Tibial artery (tissue), 4 donors: ENCODE measurements around the gene WDR27.

Experiments used
- DNase-seq, 2 donors: peaks; one replicate each; pipeline ENCODE4 v3.0.0-alpha.2; 2019
- H3K27ac ChIP-seq, 2 donors: fragments of 200-600 bp; sonication (generic) in 1 of 2; 1 replicate in 1 of 2; 2 replicates in 1 of 2; pipeline ENCODE4 v1.5.1; 2018 to 2019; ENCODE audit warnings: mild to moderate bottlenecking in 1 of 2
- H3K27me3 ChIP-seq, 2 donors: fragments of 200-600 bp; sonication (generic) in 1 of 2; one replicate each; pipeline versions ENCODE4 v1.5.1 to v1.6.0; 2016 to 2019
- H3K36me3 ChIP-seq, 3 donors: fragments of 200-600 bp; sonication (generic) in 2 of 3; one replicate each; pipeline ENCODE4 v1.5.1; 2016 to 2019; ENCODE audit warnings: mild to moderate bottlenecking in 2 of 3
- H3K4me1 ChIP-seq, 4 donors: fragments of 200-600 bp; sonication (generic) in 2 of 4; 1 replicate in 3 of 4; 2 replicates in 1 of 4; pipeline ENCODE4 v1.5.1; 2016 to 2019
- H3K4me3 ChIP-seq, 2 donors: fragments of 200-600 bp; sonication (generic) in 1 of 2; 1 replicate in 1 of 2; 2 replicates in 1 of 2; pipeline ENCODE4 v1.5.1; 2018 to 2019; ENCODE audit warnings: mild to moderate bottlenecking in 2 of 2
- H3K9me3 ChIP-seq, 3 donors: fragments of 200-600 bp; sonication (generic) in 1 of 3; one replicate each; pipeline ENCODE4 v1.5.1; 2016 to 2019
- intact Hi-C: fragments of 100-400 bp; cut with DNase I; formaldehyde crosslinking; loops from one replicate; pipeline ENCODE4 v1.15.0; 2023; ENCODE audit warnings: low total_unique reads
- TF ChIP-seq, protein P1 (sequence below), 2 experiments: fragments of 200-600 bp in 1 of 2; fragments of 450-650 bp in 1 of 2; IDR thresholded peaks; one replicate each; pipeline ENCODE4 v1.5.1; 2017 to 2019; ENCODE audit warnings: antibody characterized with exemption in 2 of 2, mild to moderate bottlenecking in 1 of 2, moderate library complexity in 1 of 2

The WDR27 gene

DNA sequence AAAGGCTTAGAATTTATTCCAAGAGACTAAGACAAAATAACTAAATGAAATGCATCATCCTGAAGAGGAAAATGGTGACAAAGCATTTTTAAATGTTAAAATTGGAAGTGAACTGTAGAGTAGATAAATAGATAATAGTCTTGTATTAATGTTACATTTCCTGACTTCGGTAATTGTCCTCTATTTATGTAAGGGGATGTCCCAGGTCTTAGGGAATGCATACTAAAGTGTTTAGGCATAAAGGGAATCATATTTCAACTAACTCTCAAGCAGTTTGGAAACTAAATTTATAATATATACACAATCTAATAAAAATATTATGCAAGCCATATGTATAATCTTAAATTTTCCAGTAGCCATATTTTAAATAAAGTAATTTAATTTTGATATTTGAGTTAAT is 159.3 kb downstream of the WDR27 start:
- Histone ChIP-seq H3K36me3 (no peaks in the 10 kb centered on the region), H3K27me3 (no peaks in the 10 kb centered on the region), H3K27ac (no peak overlapping the region), H3K4me1 (no peaks in the 10 kb centered on the region), H3K4me3 (no peak overlapping the region), H3K9me3 (peaks cover 0 to 5% (median 1%) of the 10 kb centered on the region in 3 donors)
- TF ChIP-seq, protein P1, sequence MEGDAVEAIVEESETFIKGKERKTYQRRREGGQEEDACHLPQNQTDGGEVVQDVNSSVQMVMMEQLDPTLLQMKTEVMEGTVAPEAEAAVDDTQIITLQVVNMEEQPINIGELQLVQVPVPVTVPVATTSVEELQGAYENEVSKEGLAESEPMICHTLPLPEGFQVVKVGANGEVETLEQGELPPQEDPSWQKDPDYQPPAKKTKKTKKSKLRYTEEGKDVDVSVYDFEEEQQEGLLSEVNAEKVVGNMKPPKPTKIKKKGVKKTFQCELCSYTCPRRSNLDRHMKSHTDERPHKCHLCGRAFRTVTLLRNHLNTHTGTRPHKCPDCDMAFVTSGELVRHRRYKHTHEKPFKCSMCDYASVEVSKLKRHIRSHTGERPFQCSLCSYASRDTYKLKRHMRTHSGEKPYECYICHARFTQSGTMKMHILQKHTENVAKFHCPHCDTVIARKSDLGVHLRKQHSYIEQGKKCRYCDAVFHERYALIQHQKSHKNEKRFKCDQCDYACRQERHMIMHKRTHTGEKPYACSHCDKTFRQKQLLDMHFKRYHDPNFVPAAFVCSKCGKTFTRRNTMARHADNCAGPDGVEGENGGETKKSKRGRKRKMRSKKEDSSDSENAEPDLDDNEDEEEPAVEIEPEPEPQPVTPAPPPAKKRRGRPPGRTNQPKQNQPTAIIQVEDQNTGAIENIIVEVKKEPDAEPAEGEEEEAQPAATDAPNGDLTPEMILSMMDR (IDR thresholded peaks at IDR 0.05) = no peak
- no peak for DNase-seq
- intact Hi-C loops = no loop called here

DNA sequence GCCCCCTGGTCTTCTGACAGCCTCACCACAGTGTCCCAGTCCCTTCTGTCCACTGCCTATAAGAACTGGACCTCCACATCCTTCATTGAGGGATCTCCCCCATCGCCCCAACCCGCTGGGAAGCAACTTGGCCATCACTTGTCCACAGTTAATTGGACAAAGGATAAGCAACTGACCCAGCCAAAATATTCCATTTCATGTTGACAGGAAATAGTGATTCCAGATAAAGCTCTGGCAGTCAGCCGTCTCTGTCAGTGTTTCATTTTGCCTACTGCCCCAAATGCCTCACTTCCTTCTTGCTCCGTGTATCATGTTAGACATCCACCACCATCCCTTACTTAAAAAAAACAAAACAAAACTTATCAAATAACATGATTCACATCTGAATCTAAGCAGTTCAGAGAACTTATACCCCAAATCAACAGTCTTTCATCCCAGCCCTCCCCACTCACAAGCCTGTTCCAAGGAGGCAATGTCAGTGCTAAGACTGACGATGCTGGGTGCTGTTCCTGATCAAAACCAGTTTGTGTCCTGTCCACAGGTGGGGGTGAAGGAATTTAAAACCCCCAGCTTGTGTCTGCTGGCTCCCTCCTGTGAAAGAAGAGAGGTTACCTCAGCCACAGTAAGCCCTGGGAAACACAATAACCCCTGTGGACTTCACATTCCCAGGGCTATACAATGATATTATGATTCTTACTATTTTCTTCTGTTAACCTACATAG is 162.5 kb downstream of the WDR27 start:
- no peak for DNase-seq
- Histone ChIP-seq H3K36me3 (no peaks in the 10 kb centered on the region), H3K27ac (no peak overlapping the region), H3K27me3 (no peaks in the 10 kb centered on the region), H3K9me3 (peaks cover 0 to 13% (median under 1%) of the 10 kb centered on the region in 3 donors), H3K4me3 (no peak overlapping the region), H3K4me1 (no peaks in the 10 kb centered on the region)
- TF ChIP-seq, protein P1 (IDR thresholded peaks at IDR 0.05) = no peak
- intact Hi-C loops = no loop called here

DNA sequence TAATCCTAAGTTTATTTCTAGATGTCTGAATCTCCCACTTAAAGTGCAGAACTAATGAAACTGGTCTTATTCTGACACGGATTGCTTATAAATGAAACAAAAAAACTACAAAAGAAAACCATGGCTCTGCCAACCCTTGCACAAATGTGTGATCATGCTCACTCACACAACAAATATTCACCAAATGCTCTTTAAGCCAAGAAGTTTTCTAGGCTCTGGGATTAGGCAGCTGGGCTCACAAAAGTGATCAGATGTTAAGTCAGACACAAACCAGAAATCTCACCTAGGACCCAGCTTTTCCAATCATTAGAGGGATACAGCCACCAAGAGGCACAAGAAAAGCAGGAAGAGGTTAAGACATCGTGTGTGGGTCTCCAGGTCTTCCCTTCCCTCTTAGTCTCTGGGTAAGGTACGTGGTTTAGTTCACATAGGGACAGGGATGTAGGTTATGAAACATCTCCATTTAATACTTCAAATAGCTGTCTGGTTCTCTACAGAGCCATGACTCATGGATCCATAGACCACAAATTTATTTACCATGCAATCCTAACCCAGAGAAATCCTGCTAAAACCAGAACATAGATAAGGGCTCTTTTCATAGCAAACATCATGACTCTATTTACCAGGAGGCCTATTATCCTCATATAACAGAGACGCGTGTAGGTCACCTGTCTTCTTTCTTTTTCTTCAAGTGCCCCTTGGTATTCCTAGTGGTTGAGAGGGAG is 165.2 kb downstream of the WDR27 start:
- intact Hi-C loops = no loop called here
- Histone ChIP-seq H3K27me3 (no peaks in the 10 kb centered on the region), H3K4me1 (no peaks in the 10 kb centered on the region), H3K9me3 (peaks cover 0 to 24% (median 11%) of the 10 kb centered on the region in 3 donors), H3K27ac (no peak overlapping the region), H3K36me3 (no peaks in the 10 kb centered on the region), H3K4me3 (no peak overlapping the region)
- no peak for DNase-seq
- TF ChIP-seq, protein P1 (IDR thresholded peaks at IDR 0.05) = no peak

DNA sequence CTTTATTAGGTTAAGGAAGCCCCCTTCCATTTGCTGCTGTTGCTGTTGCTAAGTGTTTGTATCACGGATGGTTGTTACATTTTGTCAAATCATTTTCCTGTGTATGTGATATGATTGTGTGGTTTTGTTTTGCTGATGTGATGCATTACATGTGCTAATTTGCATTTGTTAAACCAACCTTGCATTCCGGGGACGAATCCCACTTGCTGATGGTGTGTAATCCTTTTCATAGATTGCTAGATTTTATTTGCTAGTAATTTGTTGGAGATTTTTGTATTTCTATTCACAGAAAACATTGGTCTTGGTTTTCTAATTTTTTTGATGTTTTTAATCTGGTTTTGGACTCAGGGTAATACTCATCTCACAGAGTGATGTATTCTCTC is 167.8 kb downstream of the WDR27 start:
- peaks cover 0 to 24% (median 11%) of the 10 kb centered on the region in 3 donors for H3K9me3 ChIP-seq
- no peak overlapping the region for H3K4me3 ChIP-seq
- no peak overlapping the region for H3K27ac ChIP-seq
- TF ChIP-seq, protein P1 (IDR thresholded peaks at IDR 0.05) = no peak
- intact Hi-C loops = no loop called here
- no peaks in the 10 kb centered on the region for H3K27me3 ChIP-seq
- H3K4me1 ChIP-seq = peaks cover 0 to 14% (median 4%) of the 10 kb centered on the region in 4 donors
- no peak for DNase-seq
- H3K36me3 ChIP-seq = no peaks in the 10 kb centered on the region

DNA sequence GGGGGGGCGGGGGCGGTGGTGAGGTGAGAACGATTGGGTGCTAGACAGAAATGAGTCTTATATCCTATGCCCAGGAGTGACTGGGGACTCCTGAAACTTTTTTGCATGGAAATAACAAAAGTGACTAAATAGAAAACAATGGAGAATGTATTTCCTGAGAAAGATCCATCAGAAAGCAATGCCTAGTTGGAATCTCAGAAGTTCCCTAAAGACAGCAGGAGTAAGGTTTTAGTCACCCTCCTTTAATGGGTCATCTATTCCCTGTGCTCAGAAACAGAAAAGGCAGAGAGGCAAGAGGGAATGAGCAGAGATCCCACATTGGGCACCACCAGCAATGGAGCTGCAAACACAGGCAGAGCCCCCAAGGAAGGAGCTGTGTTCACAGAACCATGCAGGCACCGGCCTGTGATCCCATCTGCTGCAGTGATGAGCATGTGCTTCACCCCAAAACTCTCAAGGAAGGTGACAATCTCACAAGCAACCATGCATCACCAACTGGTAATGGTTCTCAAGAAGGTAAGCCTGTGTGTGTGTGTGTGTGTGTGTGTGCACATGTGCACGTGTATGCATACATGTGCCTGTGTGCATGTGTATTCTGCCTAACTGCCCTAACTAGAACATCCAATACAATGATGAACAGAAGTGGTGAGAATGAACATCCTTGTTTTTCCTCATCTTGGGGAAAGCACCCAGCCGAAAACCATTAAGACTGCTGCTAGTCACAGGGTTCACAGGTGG is 168.4 kb downstream of the WDR27 start:
- Histone ChIP-seq H3K4me1 (peaks cover 0 to 14% (median 5%) of the 10 kb centered on the region in 4 donors), H3K27me3 (no peaks in the 10 kb centered on the region), H3K4me3 (no peak overlapping the region), H3K9me3 (peaks cover 0 to 24% (median 11%) of the 10 kb centered on the region in 3 donors), H3K27ac (no peak overlapping the region), H3K36me3 (no peaks in the 10 kb centered on the region)
- intact Hi-C loops = no loop called here
- DNase-seq = no peak
- TF ChIP-seq, protein P1 (IDR thresholded peaks at IDR 0.05) = no peak
